GM18502 (cell line): ENCODE data around the gene UBE2G2.

Source experiments
- ATAC-seq: cut with Tn5 transposase; IDR thresholded peaks from one replicate; pipeline ENCODE4 v1.9.1; 2021; ENCODE audit warnings: mild to moderate bottlenecking; ENCODE audit not compliant: unreplicated experiment, poor library complexity

Gene UBE2G2

GRCh38 chr21:44766818-44767354 lies 34.7 kb downstream of the UBE2G2 start:
- no peak for ATAC-seq

- no peak for ATAC-seq
Observed at GRCh38 chr21:44766014-44766817, 35.4 kb downstream of the UBE2G2 start.

- no peak for ATAC-seq
Observed at GRCh38 chr21:44765231-44766013, 36.2 kb downstream of the UBE2G2 start.

DNA sequence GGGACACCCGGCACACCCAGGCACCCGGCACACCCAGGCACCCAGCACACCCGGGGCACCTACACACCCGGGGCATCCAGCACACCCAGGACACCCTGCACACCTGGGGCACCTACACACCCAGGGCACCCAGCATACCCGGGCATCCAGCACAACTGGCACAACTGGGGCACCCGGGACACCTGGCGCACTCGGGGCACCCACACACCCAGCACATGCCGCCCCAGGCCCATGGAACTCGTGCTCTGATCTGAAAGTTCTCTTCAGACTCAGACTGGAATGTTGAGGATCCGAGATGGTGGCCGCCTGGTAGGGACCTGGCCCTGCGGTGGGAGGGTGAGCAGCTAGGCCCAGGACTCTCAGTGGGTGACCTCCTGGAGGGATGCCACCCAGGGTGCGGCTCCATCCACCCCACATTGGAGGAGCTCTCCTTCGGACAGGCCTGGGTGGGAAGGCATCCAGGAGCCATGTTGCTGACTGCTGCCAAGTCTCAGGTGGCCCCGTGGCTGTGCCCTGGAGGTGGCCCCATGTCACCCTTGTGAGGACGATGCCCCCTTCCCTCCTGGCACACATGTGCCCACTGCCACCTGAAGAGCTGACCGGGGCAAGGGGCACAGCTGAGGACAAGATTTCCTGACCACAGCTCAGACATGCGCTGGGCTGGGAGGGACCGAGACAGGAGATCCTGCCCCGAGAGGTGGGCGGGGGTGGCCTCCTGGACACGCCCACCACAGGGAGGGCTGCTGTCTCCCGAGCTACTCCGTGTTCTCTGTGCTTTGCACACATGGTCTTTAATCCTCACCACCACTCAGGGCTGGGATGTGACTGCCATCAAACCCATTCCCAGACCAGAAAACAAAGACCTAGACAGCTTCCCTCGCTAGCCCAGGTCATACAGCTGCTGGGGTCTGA lies 37.0 kb downstream of the UBE2G2 start:
- no peak for ATAC-seq

GRCh38 chr21:44763451-44764318 lies 37.9 kb downstream of the UBE2G2 start:
- no peak for ATAC-seq

DNA sequence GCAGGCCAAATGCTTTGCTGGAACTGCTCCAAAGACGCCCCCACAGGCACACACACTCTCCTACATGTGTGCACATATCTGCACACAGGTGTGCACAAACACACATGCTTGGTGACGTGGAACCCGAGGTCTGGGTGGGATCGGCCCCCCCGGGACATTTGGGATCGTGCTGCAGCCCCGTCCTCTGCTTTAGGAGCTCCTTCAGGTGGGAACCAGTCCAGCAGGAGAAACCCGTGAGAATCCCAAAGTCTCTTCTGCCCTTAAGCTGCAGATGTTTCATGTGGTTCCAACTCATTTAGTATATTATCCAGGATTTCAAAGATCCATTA lies 38.6 kb downstream of the UBE2G2 start:
- ATAC-seq = no peak

DNA sequence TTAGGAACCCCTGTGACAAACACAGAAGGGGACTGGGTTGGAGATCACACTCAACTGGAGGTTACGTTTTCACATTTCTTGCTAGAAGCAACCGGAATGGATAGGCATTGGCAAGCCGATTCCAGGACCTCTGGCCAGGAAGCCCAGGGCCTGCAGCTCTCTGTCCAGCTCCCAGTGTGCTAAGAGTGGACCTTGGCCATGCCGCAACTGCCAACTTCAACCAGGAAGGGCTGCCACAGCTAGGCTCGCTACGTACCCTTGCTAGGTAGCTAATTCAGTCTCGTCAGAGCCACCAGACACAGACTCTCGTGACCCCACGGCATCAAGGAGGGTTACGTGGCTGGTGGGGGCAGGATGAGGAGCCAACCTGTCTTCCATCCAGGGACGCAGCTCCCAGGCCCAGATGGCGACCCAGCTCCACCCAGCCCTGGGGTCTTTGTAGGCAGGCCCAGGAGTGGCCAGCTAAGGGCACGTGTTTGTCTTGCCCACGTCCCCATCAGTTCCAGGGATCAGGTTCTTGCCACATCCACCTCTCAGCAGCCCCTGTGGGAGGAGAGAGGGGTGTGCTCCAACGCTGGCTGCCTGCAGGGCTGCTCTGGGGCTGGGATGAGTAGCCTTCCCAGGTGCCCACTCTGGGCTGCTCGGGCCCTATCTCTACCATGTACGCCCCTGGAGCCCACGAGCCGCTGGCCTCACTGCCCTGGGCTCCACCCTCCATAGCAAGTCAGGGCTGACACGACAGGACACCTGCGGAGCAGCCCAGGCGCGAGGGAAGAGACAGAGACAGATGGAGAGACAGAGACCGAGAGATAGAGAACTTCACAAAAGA lies 39.2 kb downstream of the UBE2G2 start:
- no peak for ATAC-seq

GRCh38 chr21:44761747-44762208 lies 39.8 kb downstream of the UBE2G2 start:
- ATAC-seq = no peak

GRCh38 chr21:44761011-44761729 lies 40.5 kb downstream of the UBE2G2 start:
- no peak for ATAC-seq

DNA sequence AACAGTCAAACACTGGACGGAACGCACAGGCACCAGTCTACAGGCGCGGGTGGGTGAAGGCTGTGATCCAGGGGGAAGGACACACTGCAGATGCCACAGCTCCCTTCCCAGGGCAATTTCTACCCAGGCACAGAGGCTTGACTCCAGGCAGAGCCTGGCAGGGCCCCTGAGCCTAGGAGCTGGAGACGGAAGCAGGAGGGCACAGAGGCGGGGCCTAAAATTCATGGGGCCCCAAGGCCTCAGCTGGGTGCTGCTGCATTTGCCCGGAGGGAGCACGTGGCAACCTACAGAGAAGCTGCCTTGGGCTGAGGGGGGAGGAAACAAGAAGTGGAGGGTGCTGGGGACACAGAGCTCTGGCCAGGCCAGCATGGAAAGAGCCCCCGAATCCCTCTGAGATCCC lies 41.2 kb downstream of the UBE2G2 start:
- ATAC-seq = no peak

DNA sequence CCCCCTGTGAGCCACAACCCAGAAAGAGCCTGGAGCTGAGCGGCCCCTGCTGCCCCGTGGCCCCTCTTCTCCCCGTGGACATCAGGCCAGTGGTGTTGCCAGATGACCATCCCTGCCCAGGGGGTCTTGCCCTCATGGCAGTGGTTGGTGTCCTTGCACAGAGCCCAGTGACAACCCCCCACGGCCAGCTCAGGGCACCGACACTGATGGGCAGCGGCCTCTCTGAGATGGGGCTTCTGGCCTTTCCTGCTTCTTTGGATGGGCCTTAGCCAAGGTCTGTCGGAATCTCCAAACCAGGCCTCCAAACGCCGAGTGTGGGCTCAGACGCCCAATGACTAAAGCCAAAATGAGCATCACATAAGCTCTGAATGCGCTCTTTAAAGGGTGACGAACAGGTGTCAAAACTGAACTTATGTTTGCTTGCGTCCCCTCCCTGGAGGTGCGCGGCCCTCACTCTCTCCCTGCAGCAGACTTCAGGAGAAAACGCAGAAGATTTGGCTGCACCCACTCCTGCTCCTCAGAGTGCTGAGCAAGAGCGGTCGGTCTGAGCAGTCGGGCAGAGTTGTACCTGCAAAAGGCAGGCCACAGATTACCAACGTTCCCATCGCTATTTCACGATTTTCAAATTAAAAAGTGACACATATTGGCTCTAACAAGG lies 41.9 kb downstream of the UBE2G2 start:
- ATAC-seq = no peak

- ATAC-seq = no peak
Observed at GRCh38 chr21:44758781-44759627, 42.6 kb downstream of the UBE2G2 start.

- no peak for ATAC-seq
Observed at GRCh38 chr21:44758141-44758561, 43.5 kb downstream of the UBE2G2 start.

- ATAC-seq = no peak
Observed at GRCh38 chr21:44757731-44758130, 43.9 kb downstream of the UBE2G2 start.

DNA sequence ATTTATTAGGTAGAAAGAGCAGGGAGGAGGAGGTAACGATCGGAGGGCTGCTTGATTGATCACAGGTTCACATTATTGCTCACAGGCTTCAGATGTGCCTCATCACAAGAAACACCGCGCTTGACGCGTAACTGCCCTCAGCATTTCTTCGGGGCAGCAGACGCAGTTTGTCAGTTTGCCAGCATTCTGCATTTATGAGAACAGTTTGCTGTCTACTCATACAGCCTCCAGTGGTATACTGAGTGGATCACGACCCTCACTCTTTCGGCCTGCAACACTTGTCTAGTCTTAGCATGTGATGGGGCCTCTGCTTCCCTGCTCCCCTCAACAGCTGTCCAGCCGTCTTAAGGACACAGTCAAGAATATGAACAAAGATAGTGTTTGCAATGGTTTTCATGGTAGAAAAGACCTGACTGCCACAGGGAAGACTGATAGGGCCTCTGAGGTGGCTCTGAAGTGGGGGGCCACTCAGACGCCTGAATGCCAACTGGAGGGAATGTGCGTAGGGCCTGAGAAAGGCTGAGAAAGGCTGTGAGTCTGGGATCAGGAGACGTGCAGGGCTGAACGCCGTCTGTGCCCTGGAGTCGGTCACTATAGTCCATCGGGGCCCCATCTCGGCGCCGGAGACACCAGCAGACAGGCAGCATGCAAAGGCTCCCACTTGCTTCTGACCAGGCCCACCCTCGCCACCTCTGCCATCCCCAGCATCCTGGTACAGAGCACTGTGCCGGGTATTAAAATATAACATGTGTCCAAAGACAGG lies 45.0 kb downstream of the UBE2G2 start:
- ATAC-seq = no peak

- no peak for ATAC-seq
Observed at GRCh38 chr21:44755227-44755626, 46.4 kb downstream of the UBE2G2 start.
